Measurements from ENCODE around the gene FOXF1.

Gene FOXF1

GRCh38 chr16:86492961-86493629 lies 17.2 kb upstream of the FOXF1 start:
- DNase-seq (ENCODE audit: low spot score) = no peak

GRCh38 chr16:86494039-86494564 lies 16.2 kb upstream of the FOXF1 start:
- DNase-seq (ENCODE audit: low spot score) = no peak

DNA sequence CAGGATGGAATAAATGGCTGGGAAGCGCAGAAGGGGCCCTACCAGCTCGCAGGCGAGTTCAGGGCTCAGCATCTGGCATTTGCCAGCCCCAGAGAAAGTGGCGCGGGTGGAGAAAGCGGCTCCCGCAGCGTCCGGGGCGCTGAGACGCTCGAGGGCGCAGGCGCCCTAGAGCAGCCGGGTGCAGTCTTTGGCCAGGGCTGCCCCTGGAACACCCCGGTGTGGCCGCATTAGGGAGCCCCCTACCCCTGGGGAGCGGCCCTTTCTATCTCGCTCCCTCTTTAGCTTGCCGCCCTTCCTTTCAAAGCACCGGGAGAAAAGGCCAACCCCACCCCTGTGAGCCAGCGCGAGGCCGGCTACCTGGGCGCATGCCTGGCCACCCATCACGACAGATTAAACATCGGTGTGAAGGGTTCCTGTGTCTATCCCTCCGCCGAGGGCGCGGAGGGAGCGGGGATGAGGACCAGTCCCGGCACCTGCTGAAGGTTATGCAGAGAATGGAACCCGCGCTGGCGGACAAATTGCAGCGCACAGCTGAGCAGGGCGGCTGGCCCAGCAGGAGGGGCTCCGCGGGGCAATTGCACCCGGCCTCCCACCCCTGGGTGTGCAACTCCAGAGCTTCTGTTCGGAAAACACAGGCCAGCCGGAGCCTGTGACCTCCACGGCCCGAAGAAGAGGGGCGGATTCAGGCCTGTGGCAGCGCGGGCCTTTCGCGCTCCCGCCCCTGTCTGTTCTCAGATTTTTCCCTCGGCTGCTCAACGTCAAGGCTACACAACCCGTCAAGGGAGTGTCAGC lies 15.6 kb upstream of the FOXF1 start:
- DNase-seq (ENCODE audit: low spot score) = no peak

- no peak for DNase-seq (ENCODE audit: low spot score)
Observed at GRCh38 chr16:86495357-86495701, 15.0 kb upstream of the FOXF1 start.

- DNase-seq (ENCODE audit: low spot score) = no peak
Observed at GRCh38 chr16:86495756-86496261, 14.5 kb upstream of the FOXF1 start.

DNA sequence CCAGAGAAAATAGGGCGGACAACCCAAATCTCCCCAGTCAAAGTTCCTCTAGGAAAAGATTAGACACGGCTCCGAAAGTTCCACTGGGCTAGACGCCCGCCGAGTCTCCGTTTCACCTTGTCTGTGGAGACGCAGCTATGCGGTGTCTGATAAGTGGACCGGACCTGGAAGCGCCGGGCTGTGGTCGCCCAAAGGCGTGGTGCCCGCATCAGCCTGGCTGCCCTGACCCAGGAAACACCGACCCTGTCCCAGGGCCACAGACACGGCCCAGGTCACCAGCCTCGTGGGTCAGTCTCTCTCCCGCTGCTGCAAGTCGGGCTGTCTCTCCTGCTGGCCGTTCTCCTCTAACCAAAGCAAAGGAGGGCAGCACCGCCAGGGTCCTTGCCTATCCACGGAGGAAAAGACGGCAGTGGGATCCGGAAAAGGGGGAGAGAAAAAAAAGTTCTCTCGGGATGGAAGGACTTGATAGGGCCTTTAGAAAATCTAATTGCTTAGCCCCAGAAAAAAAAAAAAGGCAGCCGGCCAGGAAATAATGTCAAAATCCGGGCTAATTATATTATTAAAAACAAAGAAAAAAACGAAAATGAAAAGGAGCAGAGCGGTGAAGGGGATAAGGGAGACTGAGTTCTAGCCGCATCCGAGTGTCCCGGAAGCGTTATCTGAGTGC lies 13.9 kb upstream of the FOXF1 start:
- DNase-seq (ENCODE audit: low spot score) = no peak

DNA sequence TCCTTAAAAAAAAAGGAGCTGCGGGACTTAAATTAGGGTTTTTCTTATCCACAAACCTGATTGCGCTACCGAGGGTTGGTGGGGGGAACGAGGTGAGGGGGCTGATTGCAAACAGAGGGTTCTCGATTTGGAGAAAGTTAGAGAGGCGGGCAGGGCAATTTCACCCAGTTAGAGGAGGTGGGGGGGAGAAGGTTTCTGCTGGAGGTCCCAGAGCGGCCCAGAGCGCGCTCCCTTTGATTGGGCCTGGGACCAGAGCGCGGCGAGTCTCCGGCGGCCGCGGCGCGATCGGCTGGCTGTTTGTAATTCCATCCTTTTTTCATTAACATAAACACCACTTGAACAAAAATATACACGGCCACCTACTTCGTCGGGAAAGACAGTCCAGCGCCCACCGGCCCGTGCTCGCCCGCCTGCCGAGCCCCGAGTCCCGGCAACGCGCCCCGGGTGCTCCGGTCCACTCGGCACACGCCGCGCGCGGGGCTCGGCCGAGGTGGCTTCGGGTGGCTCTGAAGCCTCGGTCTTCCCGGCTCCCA lies 13.3 kb upstream of the FOXF1 start:
- no peak for DNase-seq (ENCODE audit: low spot score)

DNA sequence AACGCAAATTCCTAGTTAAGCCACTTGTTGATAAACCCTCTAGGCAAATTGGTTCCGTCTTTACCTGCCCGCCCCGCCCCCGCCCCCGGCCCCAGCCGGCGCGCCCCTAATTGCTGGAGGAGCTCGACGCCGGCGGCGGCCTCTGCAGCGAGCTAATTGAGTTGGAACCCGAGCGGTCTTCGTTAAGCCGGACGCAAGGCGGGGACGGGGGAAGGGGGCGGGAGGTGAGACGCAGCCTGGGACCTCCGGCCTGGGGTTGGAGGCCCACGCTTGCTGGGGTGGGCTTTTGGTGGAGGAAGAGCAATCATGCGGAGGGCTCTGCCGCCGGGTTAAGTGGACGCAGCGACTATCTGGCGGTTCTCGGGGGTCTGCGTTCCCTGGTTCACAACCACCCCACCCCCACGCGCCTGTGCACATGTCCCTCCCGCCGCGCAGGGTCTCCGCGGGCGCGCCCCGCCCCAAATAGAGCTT lies 12.7 kb upstream of the FOXF1 start:
- DNase-seq (ENCODE audit: low spot score) = no peak

DNA sequence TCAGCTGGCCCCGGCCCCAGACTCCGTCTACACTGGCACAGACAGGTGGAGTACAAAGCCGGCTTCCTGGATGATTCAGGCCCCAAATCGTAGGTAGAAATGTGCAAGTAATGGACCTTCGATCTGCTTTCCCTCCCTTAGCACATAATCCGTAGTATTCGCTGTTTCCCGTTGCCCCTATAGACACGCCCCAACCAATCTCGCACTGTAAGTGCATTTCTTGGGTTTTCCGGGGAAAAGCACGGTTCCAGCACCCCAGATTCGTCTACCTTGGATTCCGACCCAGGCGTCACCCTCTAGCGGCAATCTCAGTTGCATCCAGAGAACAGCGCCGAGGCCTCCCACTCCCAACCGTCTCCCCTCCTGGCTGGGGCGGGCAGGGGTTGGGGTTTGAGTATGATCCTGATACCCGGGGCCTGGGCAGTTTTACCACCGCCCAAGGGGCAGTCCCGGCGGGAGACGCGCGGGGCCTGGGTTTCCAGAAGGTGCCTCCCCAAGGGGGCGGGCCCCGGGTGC lies 12.1 kb upstream of the FOXF1 start:
- DNase-seq (ENCODE audit: low spot score) = no peak

DNA sequence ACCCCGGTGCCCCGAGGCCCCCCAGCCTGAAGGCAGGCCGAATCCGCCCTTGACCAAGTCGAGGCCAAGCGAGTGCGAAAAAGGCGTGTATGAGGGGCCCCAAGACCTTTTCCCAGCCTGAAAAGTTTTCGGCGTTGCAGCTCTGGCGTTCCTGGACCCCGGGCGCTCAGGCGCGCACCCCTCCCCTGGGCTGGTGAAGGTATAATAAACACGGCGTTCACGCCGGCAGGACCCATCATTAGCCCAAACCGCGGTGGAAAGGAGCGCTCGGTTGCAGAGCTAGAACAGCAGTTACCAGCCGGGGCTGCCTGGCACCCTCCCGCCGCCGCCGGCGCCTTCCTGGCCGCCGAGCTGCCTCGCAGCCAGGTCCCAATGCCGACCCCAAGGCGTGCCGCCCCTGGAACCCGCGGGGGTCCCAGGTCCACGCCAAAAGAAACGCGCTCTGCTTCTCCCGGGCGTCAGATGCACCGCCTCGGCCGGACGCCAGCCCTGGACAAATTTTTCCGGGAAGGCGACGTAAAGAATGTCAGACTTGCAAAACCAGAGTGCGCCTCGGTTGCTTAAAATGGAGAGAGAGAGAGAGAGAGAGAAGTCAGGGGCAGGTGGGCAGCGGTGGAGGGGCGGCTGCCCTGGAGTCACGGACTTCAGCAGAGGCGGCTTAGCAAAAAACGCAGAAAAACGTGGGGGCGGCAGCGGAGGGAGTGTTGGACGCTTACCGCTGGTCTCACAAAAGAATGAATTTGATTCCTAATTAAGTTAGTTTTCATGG lies 11.5 kb upstream of the FOXF1 start:
- DNase-seq (ENCODE audit: low spot score) = no peak

GRCh38 chr16:86499440-86499786 lies 10.9 kb upstream of the FOXF1 start:
- DNase-seq (ENCODE audit: low spot score) = no peak

GRCh38 chr16:86499889-86500707 lies 10.2 kb upstream of the FOXF1 start:
- DNase-seq (ENCODE audit: low spot score) = no peak

- no peak for DNase-seq (ENCODE audit: low spot score)
Observed at GRCh38 chr16:86500708-86501510, 9.4 kb upstream of the FOXF1 start.

- DNase-seq (ENCODE audit: low spot score) = no peak
Observed at GRCh38 chr16:86501989-86502855, 8.1 kb upstream of the FOXF1 start.

GRCh38 chr16:86502856-86503748 lies 7.2 kb upstream of the FOXF1 start:
- DNase-seq (ENCODE audit: low spot score) = no peak

DNA sequence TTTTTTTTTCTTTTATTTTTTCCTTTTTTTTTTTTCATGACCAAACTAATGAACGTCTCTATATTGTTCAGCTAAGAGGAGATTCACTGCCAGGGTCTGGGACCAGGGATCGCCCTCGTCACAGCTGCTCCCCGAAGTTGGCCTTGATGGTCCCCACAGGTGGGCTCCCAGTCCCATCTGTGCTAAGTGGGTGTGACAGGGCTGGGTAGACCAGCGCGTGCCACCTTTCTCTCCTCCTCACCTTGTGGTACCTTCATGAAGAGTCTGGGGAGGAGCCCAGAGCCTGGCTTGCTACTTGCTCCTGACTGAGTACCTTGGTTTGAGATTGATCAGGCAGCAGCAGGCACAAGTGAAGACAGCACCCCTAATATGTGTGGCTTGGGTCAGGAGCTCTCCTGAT lies 6.5 kb upstream of the FOXF1 start:
- DNase-seq (ENCODE audit: low spot score) = no peak

GRCh38 chr16:86504315-86505184 lies 5.8 kb upstream of the FOXF1 start:
- no peak for DNase-seq (ENCODE audit: low spot score)

Measured in globus pallidus (tissue), 1 donor.